ENCODE measurements around the gene CCDC9. TPM values are rescaled to one million over a fixed set of nuclear protein-coding genes. Genes with fewer than 3 reads are reported as not detected.
"Not testable (repeated sequence)": the region's sequence is repeated elsewhere in the genome, so short reads cannot be mapped to it uniquely, and the experiment has no call there.

Gene CCDC9
- total RNA-seq, 1 donor: 6.5 TPM

DNA sequence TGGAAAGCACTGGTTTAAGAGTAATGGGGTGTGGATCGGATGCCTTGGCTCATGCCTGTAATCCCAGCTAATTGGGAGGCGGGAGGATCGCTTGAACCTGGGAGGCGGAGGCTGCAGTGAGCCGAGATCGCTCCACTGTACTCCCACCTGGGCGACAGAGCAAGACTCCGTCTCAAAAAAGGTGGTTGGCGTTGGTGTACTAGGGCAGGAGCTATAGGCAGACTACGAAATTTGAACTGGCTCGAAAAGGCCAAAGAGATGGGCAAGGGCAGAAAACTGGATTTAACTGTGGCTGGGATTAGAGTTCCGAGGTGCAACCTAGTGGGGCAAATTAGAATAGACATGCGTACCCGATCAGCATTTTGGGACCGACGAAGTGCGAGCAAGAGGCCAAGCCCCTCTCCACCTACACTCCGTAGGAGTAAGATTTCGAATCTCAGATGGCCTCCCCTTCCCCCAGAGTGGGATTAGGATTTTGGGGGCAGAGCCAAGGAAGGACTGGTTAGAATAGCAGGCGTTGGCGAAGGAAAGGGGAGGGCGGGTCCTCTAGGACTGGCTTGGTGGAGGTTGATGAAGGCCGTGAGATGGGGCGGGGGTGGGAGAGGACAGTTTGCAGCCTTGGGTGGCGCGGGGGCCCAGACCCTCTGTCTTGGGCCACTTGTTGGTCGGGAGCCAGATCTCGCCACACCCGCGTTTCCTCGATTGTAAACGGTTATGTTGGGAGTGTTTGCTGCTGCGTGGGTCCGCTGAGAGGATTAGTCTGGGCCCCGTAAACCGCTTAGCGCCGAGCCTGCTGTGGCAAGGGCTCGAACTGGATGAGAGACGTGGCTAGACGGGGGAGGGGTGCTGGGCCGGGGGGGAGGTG is 16.4 kb downstream of the CCDC9 start:
- peak overlapping the region; percentile 82 for H3K4me3 ChIP-seq (ENCODE audit: low read depth, low read length)
- TF ChIP-seq, protein P1, sequence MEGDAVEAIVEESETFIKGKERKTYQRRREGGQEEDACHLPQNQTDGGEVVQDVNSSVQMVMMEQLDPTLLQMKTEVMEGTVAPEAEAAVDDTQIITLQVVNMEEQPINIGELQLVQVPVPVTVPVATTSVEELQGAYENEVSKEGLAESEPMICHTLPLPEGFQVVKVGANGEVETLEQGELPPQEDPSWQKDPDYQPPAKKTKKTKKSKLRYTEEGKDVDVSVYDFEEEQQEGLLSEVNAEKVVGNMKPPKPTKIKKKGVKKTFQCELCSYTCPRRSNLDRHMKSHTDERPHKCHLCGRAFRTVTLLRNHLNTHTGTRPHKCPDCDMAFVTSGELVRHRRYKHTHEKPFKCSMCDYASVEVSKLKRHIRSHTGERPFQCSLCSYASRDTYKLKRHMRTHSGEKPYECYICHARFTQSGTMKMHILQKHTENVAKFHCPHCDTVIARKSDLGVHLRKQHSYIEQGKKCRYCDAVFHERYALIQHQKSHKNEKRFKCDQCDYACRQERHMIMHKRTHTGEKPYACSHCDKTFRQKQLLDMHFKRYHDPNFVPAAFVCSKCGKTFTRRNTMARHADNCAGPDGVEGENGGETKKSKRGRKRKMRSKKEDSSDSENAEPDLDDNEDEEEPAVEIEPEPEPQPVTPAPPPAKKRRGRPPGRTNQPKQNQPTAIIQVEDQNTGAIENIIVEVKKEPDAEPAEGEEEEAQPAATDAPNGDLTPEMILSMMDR (IDR thresholded peaks at IDR 0.05; ENCODE audit: insufficient read depth, low read length): peak; percentile 31
- DNase-seq (ENCODE audit: low read depth): peak; percentile 34

DNA sequence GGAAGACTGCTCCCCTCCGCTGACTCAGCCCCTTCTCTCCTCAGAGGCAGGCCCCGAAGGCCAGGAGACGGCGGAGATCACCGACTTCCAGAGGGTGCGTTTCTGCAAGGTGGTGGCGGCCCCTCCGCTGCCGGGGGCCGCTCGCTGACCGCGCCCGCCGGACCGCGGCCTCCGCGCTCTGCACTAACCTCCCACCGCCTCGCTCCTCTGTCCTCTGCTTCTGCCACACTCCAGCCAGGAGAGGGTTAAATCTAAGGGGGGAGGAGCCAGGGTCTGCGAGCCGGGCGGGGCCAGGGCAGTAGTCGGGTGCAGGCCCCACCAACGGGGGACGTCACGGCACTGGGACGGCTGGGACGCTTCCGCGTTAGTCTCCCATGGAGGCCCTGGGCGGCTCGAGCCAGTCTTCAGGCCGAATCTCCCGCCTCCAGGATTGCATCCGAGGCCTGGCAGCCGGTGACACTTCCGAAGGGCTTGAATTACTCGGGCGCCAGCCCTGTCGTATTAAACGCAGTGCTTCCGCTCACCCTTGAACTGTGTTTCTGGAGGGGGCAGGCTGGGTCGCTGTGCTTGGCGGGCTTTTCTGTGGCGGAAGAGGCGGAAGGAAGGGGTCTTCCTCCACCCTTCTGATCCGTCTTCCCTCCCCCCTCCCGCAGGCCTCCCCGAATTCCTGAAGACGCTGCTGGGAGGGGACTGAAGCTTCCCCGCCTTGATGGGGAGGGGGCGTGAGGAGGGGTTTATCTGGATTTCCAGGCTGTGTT is 17.2 kb downstream of the CCDC9 start:
- H3K4me3 ChIP-seq (ENCODE audit: low read depth, low read length): peak overlapping the region; percentile 82
- TF ChIP-seq, protein P1 (IDR thresholded peaks at IDR 0.05; ENCODE audit: insufficient read depth, low read length): no peak
- peak; percentile 91 for DNase-seq (ENCODE audit: low read depth)

GRCh38 chr19:47274071-47274890 is 18.0 kb downstream of the CCDC9 start, which contains the start of gene INAFM1:
Gene INAFM1 (plus strand): TSS chr19:47274885. CDS start chr19:47274920, 35 bp downstream.
- peak within 1 kb of the TSS; percentile 82 for H3K4me3 ChIP-seq (ENCODE audit: low read depth, low read length)
- DNase-seq (ENCODE audit: low read depth): peak; percentile 92
- TF ChIP-seq, protein P1 (IDR thresholded peaks at IDR 0.05; ENCODE audit: insufficient read depth, low read length): no peak

DNA sequence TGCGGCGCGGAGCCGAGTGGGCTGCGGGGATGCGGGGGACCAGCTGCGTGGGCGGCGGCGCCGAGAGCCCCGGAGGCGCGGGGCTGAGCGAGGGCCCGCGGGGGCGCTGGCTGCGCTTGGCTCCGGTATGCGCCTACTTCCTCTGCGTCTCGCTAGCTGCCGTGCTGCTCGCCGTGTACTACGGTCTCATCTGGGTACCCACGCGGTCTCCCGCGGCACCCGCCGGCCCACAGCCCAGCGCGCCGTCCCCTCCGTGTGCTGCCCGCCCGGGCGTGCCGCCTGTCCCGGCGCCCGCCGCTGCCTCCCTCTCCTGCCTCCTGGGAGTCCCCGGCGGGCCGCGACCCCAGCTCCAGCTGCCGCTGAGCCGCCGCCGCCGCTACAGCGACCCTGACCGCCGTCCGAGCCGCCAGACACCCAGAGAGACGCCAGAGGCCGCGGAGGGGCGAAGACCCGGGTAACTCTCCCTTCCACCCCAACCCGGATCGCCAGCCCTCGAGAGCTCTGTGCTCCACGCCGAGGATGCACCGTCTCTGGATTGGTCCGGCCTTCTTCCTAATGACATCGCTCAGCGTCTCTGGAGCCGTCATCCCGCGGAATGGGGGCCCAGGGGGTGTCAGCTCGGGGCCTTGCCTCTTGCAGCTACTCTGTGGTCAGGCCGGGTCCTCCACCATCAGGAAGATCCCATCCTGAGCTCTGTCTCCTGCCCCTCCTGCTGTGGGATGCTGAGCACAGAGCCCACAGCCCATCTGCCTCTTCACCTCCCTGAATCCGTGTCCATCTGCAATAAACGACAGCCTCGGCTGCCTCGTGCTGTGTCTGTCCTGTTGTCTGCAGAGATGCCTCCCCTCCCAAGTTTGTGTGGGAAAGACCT is 18.8 kb downstream of the CCDC9 start:
- peak overlapping the region; percentile 65 for H3K4me3 ChIP-seq (ENCODE audit: low read depth, low read length)
- TF ChIP-seq, protein P1 (IDR thresholded peaks at IDR 0.05; ENCODE audit: insufficient read depth, low read length): no peak
- no peak for DNase-seq (ENCODE audit: low read depth)

GRCh38 chr19:47275791-47276461 is 19.6 kb downstream of the CCDC9 start:
- peak; percentile 73 for DNase-seq (ENCODE audit: low read depth)
- TF ChIP-seq, protein P1 (IDR thresholded peaks at IDR 0.05; ENCODE audit: insufficient read depth, low read length): no peak
- peak overlapping the region; percentile 65 for H3K4me3 ChIP-seq (ENCODE audit: low read depth, low read length)

- H3K4me3 ChIP-seq (ENCODE audit: low read depth, low read length); DNase-seq (ENCODE audit: low read depth): not testable (repeated sequence)
Measured at GRCh38 chr19:47276513-47276912, 20.2 kb downstream of the CCDC9 start.

Measured in fibroblast of the aortic adventitia (primary cell).